ENCODE data around the gene ZNF32. TPM values are rescaled to one million over a fixed set of nuclear protein-coding genes. Genes with fewer than 3 reads are reported as not detected.

The ZNF32 gene
- total RNA-seq, 1 donor = 13.5 TPM

Other genes starting within 250 kb of the ZNF32 start
- gene HNRNPF, start 239.7 kb downstream of the ZNF32 start, total RNA-seq = 235 TPM
- 9.7 TPM for gene ZNF487, start 211.8 kb downstream of the ZNF32 start, total RNA-seq
- gene ZNF239, start 74.3 kb downstream of the ZNF32 start, total RNA-seq = 1.1 TPM
- 6.7 TPM for gene ZNF485, start 42.4 kb downstream of the ZNF32 start, total RNA-seq

Data from hematopoietic multipotent progenitor cell (in vitro differentiated cells).